IPS DF 4.7 (cell line): Measurements from ENCODE around the gene IL17RE.
"Not testable (repeated sequence)": the region's sequence is repeated elsewhere in the genome, so short reads cannot be mapped to it uniquely, and the experiment has no call there.

Experiments used
- DNase-seq: peaks from one replicate; pipeline ENCODE4 v3.0.0-alpha.2; 2013; ENCODE audit warnings: low spot score; ENCODE audit errors: extremely low read depth

IL17RE gene

GRCh38 chr3:9902372-9903237 lies at the start of gene IL17RE:
Gene IL17RE (plus strand): TSS chr3:9902848. CDS start chr3:9902933, 85 bp downstream.
- no peak for DNase-seq

GRCh38 chr3:9854291-9854940 lies 48.2 kb upstream of the IL17RE start:
- not testable (repeated sequence) for DNase-seq

GRCh38 chr3:9855594-9855993 lies 47.1 kb upstream of the IL17RE start:
- no peak for DNase-seq

GRCh38 chr3:9859530-9860025 lies 43.1 kb upstream of the IL17RE start:
- DNase-seq = no peak

GRCh38 chr3:9861201-9861600 lies 41.4 kb upstream of the IL17RE start:
- DNase-seq = no peak

GRCh38 chr3:9861626-9862130 lies 41.0 kb upstream of the IL17RE start:
- DNase-seq = no peak

- DNase-seq = no peak
Observed at GRCh38 chr3:9862391-9863057, 40.1 kb upstream of the IL17RE start.

- DNase-seq = no peak
Observed at GRCh38 chr3:9863058-9863772, 39.4 kb upstream of the IL17RE start.

- DNase-seq = no peak
Observed at GRCh38 chr3:9864200-9864927, 38.3 kb upstream of the IL17RE start.

- DNase-seq = not testable (repeated sequence)
Observed at GRCh38 chr3:9865125-9865637, 37.5 kb upstream of the IL17RE start.

- DNase-seq = no peak
Observed at GRCh38 chr3:9866639-9867038, 36.0 kb upstream of the IL17RE start.

- no peak for DNase-seq
Observed at GRCh38 chr3:9867106-9867505, 35.5 kb upstream of the IL17RE start.

GRCh38 chr3:9869955-9870354 lies 32.7 kb upstream of the IL17RE start:
- no peak for DNase-seq

- DNase-seq = no peak
Observed at GRCh38 chr3:9870978-9871377, 31.7 kb upstream of the IL17RE start.

- DNase-seq = not testable (repeated sequence)
Observed at GRCh38 chr3:9872067-9872466, 30.6 kb upstream of the IL17RE start.

GRCh38 chr3:9875448-9875847 lies 27.2 kb upstream of the IL17RE start:
- no peak for DNase-seq

- not testable (repeated sequence) for DNase-seq
Observed at GRCh38 chr3:9876255-9876654, 26.4 kb upstream of the IL17RE start.

- DNase-seq = no peak
Observed at GRCh38 chr3:9876991-9877390, 25.7 kb upstream of the IL17RE start.

- no peak for DNase-seq
Observed at GRCh38 chr3:9878700-9879099, 23.9 kb upstream of the IL17RE start.
